ENCODE results near the gene DMRTB1.

DMRTB1 gene

DNA sequence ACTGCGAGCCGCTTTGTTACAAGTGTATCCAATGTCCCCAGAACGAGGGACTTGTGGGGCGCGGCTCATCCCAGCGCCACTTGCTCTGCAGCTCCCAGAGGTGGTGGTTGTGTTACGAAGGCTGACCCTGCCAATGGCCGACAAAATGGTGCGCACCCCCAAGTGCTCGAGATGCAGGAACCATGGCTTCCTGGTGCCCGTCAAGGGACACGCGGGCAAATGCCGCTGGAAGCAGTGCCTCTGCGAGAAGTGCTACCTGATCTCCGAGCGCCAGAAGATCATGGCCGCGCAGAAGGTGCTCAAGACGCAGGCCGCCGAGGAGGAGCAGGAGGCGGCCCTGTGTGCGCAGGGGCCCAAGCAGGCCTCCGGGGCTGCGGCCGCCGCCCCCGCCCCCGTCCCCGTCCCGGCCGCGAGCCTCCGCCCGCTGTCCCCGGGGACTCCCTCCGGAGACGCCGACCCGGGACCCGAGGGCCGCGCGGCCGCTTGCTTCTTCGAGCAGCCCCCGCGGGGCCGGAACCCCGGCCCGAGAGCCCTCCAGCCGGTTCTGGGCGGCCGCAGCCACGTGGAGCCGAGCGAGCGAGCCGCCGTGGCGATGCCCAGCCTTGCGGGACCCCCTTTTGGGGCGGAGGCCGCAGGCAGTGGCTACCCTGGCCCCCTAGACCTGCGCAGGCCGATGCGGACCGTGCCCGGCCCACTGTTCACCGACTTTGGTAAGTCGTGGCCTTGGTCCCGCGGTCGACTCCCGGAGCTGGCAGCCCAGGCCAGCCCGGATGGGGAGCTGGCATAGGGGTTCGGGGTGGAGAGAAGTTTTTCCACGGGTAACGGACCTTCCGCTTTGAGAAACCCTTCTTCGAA is at the start of gene DMRTB1:
TSS of gene DMRTB1 (plus strand) at position 79 of the 855 bp plus-strand sequence. CDS start at position 134, 55 bp downstream.
- no peak for FAIRE-seq
- DNase-seq (ENCODE audit: insufficient read length, low spot score): no peak

DNA sequence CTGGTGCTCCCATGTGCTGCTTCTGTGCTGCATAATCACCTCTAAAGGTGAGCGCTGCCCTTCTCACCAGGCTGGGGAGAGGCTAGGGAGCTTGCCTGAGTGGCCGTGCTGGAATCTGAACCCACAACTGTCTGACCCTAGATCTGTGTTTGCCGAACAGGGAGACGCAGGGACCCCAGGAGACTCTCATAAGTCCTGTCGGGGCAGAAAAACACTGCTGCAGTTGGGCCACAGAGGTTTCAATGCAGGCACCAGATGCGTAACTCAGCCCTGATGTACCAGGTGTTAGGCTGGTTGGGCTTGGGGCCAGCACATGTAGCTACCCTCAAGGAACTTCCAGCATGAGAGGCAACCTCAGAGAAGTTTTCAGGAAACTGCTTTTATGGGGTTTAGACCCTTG is 49.5 kb upstream of the DMRTB1 start:
- FAIRE-seq (no peak), DNase-seq (ENCODE audit: insufficient read length, low spot score) (no peak)

DNA sequence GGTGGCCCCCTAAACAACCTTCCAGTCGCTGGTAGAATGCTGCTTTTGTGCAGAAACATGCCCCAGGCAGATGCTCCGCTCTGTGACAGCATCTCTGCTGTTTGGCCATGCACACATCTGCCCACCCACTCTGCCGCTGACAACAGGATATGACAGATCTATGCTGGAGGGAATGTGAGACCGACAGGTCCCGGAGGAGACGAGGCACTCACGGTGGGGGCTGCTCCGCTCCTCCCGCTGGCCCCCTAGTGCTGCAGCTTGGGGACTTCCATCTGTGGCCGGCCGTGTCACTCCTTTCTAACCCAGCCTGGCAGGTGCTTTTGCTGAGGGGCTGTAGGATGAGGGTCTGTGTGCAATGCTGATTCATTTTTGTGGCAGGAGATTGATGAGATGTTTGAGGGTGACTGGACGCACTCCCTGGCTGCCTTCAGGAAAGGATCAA is 49.1 kb upstream of the DMRTB1 start:
- DNase-seq (ENCODE audit: insufficient read length, low spot score) (no peak), FAIRE-seq (peak; percentile 35)

DNA sequence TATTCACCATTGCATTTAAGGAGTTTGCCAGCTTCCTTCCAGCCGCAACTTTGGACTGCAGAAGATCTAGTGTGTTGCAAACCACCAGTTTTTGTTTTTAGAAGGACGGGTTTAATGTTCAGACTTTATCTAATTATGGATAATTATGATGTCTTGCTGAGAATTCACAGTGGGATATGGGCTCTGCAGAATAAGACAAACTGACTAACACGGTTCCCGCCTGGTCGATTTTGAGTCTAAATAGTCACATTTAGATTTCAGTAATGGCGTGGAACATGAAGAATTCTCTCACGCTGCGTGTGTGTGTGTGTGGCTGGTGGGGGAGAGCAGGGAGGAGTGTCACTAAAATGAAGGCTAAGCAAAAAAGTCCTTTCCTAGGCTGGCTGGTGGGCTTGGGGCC is 48.5 kb upstream of the DMRTB1 start:
- FAIRE-seq (no peak), DNase-seq (ENCODE audit: insufficient read length, low spot score) (no peak)

DNA sequence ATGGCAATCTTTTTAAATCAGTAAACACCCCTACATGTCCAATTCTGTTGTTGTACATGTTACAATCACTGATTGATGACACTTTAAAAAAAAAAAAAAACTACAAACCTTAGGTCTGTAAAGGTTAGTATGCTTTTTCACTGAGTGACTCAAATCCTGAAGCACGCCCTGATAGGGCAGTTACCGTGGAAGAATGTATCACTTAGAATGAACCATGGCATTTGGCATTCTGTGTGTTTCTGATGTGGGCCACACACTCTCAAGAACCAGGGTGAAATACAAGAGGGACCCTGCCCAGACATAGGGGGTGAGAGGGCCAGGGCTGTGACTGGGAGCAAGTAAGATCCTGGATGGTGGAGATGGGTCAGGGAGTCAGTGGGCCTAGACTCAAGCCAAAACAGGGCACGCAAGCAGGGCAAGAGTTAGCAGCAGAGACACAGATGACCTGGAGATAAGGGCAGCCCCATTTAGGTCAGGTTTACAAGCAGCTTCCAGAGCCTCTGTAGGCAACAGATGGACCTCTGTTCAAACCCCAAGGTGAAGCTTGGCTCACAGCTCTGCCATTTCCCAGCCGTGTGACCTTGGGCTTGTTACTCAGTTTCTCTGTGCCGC is 47.6 kb upstream of the DMRTB1 start:
- FAIRE-seq: no peak
- DNase-seq (ENCODE audit: insufficient read length, low spot score): no peak

DNA sequence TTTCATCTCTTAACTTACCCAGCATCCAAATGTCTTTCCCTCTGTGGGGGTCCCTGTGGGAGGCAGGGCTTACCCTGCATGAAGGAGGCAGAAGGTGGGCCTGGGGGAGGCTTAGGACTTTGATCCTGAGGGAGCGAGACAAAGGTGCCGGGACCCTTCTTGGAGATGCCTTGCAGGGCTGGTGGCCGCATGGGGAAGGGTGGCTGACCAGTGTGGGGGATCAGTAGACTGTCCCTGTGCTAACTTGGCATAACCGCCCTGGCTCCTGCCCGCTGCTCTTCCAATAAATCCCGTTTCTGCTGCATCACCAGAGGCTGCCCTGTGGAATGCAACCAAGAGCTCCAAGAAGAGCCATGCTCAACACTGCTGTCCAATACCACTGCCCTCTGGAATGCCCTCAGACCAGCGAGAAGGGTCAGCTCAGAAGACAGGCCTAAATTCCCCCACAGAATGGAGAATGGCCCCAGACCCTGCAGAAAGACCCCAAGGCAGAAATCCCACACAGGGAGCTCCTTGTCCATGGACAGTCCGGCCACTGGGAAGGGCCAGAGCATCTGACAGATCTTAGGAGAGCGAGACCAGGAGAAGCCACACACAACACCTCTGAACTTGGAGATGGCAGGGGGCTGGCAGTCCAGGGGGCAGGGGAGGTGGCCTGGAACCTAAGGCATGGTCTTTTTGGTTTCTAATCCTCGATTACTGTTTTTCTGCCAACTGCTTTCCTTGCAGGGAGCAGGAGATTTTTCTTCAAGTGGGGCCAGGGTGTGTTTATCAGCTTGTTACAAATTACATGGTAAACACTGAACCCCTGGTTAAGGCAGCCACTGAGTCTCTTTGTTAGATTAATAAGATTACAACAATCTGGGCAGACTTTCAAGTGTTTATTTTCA is 46.7 kb upstream of the DMRTB1 start:
- FAIRE-seq (no peak), DNase-seq (ENCODE audit: insufficient read length, low spot score) (no peak)

DNA sequence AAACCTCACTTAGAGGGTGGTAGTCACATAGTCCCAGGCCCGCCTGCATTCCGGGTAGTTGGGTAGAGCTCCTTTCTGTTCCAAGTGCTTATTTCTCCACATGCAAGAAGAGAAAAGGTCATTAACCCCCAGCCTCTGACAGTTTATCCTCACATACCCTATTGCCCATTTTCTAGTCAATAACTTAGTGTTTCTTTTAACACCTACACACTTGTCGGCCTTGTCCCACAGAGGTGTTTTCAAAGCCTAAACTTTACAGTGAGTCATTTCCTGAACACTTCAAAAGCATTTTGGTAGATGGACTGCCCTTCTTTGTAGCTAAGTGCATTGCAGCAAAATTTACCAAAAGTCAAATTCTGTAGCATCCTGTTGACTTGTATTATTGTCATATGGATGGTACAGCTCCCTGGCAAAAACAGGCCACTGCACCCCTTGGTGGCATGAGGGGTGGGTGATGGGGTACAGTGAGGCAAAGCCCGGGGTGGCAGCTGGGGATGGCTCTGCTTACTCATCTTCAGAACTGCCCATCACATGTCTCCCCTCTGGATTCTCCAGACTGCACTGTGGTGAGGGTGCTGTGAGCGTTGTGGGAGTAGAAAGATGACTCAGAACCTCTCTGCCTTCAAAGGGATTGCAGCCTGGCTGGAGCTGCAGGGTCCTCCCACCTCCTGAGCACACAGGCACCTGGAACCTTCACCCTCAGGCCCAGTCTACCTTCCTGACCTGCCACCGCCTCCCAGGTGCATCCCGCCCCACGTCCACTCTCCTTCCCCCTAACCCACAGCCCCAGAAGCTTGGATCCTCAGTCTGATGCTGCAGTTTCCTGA is 45.8 kb upstream of the DMRTB1 start:
- no peak for FAIRE-seq

DNA sequence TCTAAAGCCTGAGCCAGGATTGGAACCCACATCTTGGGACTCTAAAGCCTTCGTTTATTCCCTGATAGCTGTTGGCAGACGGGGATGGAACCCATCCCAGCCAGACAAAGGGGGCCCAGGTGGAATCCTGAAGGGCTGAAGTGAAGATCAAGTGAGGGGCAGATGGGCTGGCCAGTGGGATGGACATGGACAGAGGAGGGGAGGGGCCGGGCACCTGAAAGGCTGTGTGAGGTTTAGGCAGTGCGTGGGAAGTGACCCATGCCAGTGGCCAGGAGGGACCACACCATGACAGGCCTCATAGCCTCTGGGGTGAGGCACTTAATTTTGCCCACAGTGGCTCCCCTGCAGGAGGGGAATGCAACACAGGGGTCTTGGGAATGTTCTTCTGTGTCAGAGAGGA is 44.6 kb upstream of the DMRTB1 start:
- DNase-seq (ENCODE audit: insufficient read length, low spot score): no peak
- FAIRE-seq: no peak

More for the DNA sequence above, 45.8 kb upstream of the DMRTB1 start:
- no peak for DNase-seq (ENCODE audit: insufficient read length, low spot score)

DNA sequence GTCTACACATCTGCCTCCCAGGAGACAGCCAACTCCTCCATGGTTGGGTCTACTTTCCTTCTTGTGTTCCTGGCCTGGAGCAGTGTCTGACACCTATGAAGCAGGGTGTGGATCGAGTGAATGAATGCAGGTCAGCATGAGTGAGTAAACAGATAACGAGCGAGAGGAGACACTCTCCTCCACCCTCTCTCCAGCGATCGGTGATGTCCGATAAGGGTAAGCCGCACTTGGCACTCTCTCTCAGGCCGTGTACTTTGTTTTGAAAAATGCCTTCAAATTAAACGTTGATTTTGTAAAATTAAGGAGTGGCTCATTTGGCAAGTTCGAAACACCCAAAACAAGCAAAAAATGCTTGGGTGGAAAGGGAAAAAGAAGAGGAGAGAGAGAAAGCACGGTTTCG is 43.8 kb upstream of the DMRTB1 start:
- no peak for FAIRE-seq

DNA sequence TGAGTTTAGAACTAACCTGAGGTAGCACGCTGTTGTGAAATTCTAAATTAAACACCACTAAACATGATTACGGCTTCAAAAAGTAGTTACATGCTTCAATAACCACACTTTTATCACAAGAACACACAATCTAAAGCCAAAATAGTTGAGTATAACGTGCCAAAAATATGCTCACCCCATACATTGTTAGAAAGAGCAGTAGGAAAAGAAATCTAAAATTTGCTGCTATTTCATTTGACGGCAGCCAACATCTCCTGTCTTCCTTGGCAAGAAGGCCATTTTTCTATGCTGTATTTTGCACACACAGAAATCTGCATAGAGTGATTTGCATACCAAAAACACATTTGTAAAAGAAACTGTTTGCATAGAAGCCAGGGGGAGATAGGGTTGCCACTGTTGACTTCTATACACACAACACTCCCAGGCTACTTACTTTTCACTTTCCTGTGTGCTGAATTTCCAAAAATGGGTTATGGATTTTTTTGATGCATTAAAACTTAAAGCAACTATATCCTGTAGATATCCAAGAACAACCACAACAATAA is 42.9 kb upstream of the DMRTB1 start:
- DNase-seq (ENCODE audit: insufficient read length, low spot score) (no peak), FAIRE-seq (no peak)

More for the DNA sequence above, 43.8 kb upstream of the DMRTB1 start:
- no peak for DNase-seq (ENCODE audit: insufficient read length, low spot score)

DNA sequence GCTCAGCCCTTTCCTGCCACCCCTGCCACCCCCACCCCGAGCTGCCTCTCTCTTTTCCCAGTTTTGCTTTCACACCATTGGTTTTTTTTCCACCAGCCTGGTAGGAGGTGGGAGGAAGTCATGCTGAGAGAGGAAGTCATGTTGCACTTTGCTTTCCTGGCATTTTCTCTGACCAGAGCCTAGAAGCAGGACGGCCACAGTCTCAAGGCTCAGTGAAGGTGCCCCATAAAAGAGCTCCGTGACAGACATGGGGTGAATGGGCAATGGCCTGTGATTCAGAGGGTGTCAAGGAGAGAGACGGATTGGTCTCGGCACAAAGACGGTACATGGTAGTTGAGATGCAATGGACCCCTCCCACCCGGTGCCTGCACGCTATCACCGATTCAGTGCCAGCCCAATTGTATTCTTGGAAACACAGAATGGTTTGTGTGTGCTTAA is 42.1 kb upstream of the DMRTB1 start:
- DNase-seq (ENCODE audit: insufficient read length, low spot score) (no peak), FAIRE-seq (no peak)

DNA sequence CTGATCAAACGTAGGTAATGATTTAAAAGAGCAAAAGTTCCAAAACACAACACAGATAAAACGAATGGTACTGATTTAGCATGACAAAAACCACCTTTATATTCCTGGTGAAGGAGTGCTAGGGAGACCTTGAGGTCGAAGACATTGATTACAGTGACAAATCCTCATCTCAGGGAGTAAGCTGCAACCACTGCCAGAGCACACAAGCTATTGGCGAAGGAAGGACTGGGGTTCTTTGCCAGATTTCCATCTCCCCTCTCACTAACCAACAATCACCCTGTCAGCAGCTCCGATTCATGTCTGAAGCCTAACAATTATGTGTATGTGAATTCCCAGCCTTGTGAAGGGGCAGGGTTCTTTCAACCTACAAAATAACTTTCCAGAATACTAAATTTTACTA is 40.2 kb upstream of the DMRTB1 start:
- DNase-seq (ENCODE audit: insufficient read length, low spot score) (no peak), FAIRE-seq (no peak)

DNA sequence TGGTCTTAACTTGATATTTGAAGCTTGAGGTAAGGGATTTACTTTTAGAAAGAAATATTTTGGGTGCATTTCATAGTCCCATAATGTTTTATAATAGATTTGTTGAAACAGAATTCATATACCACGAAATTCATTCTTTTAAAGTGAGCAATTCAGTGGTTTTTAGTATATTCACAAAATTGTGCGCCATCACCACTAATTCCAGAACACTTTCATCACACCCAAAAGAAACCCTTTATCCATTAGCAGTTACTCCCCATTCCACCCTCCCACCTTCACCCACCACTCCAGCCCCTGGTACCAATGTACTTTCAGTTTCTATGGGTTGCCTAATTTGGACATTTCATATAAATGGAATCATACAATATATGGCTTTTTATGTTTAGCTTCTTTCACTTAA is 38.9 kb upstream of the DMRTB1 start:
- FAIRE-seq (peak; percentile 23), DNase-seq (ENCODE audit: insufficient read length, low spot score) (no peak)

DNA sequence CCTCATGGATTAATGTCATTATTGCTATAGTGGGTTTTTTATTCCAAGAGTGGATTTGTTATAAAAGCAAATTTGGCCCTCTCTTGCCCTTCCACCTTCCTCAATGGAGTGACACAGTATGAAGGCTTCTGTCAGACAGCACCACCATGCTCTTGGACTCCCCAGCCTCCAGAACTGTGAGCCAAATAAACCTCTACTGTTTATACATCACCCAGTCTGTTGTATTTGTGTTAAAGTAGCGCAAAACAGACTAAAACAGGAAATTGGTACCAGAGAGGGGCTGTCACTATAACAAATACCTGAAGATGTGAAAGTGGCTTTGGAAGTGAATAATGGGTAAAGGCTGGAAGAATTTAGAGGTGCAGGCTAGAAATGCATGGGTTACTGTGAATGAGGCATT is 38.0 kb upstream of the DMRTB1 start:
- DNase-seq (ENCODE audit: insufficient read length, low spot score): no peak
- FAIRE-seq: no peak

DNA sequence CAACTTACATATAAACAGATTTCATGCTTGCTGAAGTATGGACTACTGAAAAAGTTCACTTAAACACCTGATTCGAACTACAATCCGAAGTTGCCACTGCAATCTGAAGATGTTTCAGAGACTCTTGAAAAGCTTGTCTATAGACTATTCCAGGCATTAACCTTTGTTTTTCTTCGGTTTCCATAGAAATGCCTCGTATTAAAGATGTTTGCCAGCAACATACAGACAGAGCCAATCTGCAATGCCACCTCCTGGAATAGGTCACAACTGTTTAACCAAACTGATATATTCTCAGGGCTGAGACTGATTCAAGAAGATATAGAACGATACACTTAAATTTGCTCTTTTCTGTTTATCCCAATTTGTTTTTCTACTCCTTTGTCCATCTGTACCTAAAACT is 28.9 kb upstream of the DMRTB1 start:
- FAIRE-seq: no peak
- no peak for DNase-seq (ENCODE audit: insufficient read length, low spot score)

DNA sequence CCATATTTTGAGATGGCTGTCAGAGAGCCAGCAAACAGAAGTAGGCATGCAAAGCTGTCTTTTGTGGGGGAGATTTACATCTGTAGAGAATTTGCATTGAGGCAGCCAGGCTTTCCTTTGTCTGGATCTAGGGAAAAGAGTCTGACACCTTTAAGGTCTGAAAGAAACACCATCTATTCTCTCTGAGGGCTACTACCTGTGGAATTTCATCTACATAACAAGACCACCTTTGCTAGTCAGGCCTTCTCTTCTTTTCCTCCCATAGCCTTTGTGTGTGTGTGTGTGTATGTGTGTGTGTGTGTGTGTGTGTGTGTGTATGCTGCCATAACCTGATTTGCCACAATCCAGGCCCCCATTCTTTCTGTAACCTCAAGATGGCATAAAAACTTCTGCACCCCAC is 28.4 kb upstream of the DMRTB1 start:
- FAIRE-seq: no peak

DNA sequence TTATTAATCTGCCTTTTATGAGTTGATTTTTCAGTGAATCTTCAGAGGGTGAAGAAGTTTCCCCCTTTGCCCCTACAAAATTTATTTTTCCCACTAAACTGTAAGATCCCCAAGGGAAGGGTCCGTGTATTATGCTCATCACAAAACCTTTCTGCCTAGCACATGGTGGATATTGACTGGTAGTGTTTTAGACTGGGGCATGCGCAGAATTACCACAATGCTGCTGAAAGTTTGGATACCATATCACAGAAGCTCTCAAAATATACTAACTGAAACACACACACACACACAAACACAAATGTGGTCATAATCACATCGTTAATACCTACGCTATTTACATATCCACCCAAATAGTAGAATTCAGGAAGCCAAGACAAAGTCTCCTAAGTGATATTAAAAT is 28.0 kb upstream of the DMRTB1 start:
- FAIRE-seq (no peak), DNase-seq (ENCODE audit: insufficient read length, low spot score) (no peak)

More for the DNA sequence above, 28.4 kb upstream of the DMRTB1 start:
- no peak for DNase-seq (ENCODE audit: insufficient read length, low spot score)

DNA sequence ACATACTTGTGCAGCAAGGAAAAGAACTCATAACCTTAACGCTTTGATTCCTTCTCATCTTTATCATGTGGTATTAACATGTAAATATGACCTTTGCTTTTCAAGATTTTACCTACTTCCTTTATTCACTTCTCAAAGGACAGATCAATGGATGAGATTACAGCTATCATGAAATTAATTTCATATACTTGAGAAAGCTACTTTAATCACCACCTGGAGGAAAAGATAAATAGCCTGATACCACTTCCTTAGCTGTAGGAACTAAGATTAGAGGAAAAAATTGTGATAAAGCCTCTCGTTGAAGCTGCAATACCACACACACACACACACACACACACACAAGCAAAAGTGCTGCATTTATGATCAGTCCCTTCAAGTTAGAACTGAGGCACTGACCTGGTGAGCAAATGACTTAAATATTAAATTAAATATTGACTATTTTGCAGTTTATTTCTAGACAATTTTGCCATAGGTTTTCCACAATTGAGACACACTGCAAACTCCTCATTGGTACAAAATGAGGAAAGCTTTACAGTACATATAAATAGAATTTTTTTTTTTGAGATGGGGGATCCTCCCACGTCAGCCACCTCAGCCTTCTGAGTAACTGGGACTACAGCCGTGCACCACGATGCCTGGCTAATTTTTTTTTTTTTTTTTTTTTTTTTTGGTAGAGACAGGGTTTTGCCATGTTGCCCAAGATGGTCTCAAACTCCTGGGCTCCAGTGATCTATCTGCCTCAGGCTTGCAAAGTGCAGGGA is 27.2 kb upstream of the DMRTB1 start:
- DNase-seq (ENCODE audit: insufficient read length, low spot score) (no peak), FAIRE-seq (no peak)

DNA sequence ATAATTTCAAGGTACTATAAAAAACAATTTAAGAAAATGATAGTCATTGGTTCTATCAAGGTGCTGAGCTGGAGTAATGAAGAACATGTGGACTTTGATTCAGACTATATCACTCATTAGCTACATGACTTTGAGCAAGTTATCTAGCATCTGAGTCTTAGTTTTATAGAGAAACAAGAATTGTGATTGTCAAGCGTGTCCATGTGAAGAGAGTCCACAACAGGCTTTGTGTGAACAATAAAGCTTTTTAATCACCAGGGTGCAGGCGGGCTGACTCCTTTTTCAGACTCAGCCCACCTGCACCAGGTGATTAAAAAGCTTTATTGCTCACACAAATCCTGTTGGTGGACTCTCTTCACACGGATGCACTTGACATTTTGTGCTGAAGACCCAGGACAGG is 26.6 kb upstream of the DMRTB1 start:
- DNase-seq (ENCODE audit: insufficient read length, low spot score) (no peak), FAIRE-seq (no peak)
